ENCODE data around the gene SHB. TPM values are rescaled to one million over a fixed set of nuclear protein-coding genes. Genes with fewer than 3 reads are reported as not detected.

SHB gene
- total and polyA plus RNA-seq, 11 donors, result 7.8 to 31.4 (median 21.4) TPM

GRCh38 chr9:38004809-38005560 lies 64.0 kb downstream of the SHB start:
- H3K4me3 ChIP-seq, result no peak overlapping the region
- no peak for ATAC-seq
- peaks cover 0 to 68% (median 37%) of the 10 kb centered on the region in 12 donors for H3K4me1 ChIP-seq
- peak overlapping the region in 2 of 12 donors; percentile 0 to 52 for H3K27ac ChIP-seq
- no peak for DNase-seq
- H3K27me3 ChIP-seq, result no peaks in the 10 kb centered on the region
- intact Hi-C loops (cut with DNase I), result loop anchor here in 4 of 10 donors (5.0 kb wide), 5 partner anchors 38 to 157 kb away; no protein-coding TSS in a partner anchor
- 93 to 95% (median 94%) methylated on average over 9 to 12 of the region's 12 CpGs for WGBS, 4 donors
- peaks cover 0 to 4% (median 0%) of the 10 kb centered on the region in 9 donors for H3K36me3 ChIP-seq
- TF ChIP-seq POLR2A (IDR thresholded peaks at IDR 0.05) (no peak), CTCF (IDR thresholded peaks at IDR 0.05) (no peak)
- H3K9me3 ChIP-seq, result no peaks in the 10 kb centered on the region

DNA sequence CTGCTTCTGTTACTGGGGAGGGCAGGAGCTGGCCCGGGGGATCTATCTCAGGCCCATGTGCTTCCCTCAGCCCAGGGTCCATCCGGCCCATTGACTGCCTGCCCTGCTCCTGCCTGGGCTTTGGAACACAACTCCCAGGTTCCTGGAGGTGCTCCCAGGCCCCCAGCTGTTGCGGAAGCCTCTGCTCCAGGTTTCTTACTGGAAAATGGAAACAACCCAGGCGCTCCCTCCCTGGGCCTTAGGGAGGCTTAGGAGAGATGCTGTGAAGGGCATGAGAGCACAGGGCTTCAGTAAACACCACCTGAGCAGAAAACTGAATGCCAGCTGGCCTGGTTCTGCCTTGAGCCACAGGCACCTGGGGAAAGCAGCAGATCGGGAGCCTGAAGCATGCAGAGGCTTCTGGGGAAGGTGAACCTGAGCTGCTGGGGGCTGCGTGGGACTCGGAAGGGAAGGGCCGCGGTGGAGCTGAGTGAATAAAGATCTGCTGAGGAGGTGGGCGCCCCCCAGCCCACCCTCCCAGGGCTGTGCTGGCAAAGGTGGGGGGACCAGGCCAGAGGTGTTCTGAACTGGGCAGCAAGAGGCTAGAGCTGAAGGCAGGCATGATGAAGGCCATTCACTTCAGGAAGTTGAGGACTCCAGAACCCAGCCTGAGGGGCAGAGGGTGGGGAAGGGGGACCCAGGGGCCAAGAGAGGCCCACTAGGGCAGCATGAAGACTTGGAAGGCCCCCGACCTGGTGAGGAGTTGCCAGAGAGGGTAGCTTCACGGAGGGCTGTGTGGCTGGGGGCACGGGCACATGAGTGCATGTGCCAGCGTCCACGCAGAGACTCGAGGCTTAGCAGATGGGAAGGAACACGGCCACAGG lies 64.8 kb downstream of the SHB start:
- Histone ChIP-seq H3K9me3 (no peaks in the 10 kb centered on the region), H3K27me3 (no peaks in the 10 kb centered on the region), H3K27ac (no peak overlapping the region), H3K4me1 (peaks cover 4 to 71% (median 41%) of the 10 kb centered on the region in 12 donors), H3K36me3 (peaks cover 0 to 4% (median 0%) of the 10 kb centered on the region in 9 donors), H3K4me3 (no peak overlapping the region)
- ATAC-seq (no peak), DNase-seq (no peak)
- WGBS, 4 donors, result 88 to 97% (median 95%) methylated on average over 12 to 17 of the region's 17 CpGs
- intact Hi-C loops (cut with DNase I), result loop anchor here in 1 of 10 donors (5.0 kb wide), 1 partner anchor 52 kb away; no protein-coding TSS in a partner anchor
- no peak for TF ChIP-seq POLR2A (IDR thresholded peaks at IDR 0.05)
- no peak for TF ChIP-seq CTCF (IDR thresholded peaks at IDR 0.05)

DNA sequence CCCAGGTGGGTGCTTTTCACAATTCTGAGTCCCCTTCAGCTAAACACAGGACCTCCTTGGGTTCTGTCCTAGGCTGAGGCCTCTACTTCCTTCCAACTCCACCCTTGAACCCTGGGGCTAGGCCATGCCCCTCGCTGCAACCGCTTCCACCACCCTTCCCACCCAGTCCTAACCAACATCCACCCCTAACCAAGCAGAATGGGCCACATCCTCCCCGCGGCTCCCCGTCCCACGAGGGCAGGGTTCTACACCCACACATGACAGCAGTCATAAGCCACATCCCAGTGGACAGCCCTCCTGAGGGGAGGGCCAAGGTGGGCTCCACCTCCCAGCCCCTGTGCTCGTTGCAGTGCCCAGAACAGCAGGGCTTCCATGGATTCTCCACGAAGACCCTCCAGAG lies 65.8 kb downstream of the SHB start:
- H3K4me1 ChIP-seq, result peaks cover 4 to 71% (median 41%) of the 10 kb centered on the region in 12 donors

More for the DNA sequence above, 65.8 kb downstream of the SHB start:
- H3K9me3 ChIP-seq, result no peaks in the 10 kb centered on the region
- WGBS, 4 donors, result 64 to 77% (median 72%) methylated on average over 7 to 8 of the region's 8 CpGs
- ATAC-seq (no peak), DNase-seq (no peak)
- no peaks in the 10 kb centered on the region for H3K27me3 ChIP-seq
- H3K4me3 ChIP-seq, result no peak overlapping the region
- H3K36me3 ChIP-seq, result peaks cover 0 to 4% (median 0%) of the 10 kb centered on the region in 9 donors
- intact Hi-C loops (cut with DNase I), result loop anchor here in 1 of 10 donors (5.0 kb wide), 1 partner anchor 51 kb away; no protein-coding TSS in a partner anchor
- TF ChIP-seq POLR2A (IDR thresholded peaks at IDR 0.05) (no peak), CTCF (IDR thresholded peaks at IDR 0.05) (no peak)
- H3K27ac ChIP-seq, result no peak overlapping the region
